ENCODE measurements around the gene KRT12. TPM values are rescaled to one million over a fixed set of nuclear protein-coding genes. Genes with fewer than 3 reads are reported as not detected.

Gene KRT12
- polyA plus RNA-seq, 2 of the 4 experiments (the other 2 are of a cell fraction), result not detected

DNA sequence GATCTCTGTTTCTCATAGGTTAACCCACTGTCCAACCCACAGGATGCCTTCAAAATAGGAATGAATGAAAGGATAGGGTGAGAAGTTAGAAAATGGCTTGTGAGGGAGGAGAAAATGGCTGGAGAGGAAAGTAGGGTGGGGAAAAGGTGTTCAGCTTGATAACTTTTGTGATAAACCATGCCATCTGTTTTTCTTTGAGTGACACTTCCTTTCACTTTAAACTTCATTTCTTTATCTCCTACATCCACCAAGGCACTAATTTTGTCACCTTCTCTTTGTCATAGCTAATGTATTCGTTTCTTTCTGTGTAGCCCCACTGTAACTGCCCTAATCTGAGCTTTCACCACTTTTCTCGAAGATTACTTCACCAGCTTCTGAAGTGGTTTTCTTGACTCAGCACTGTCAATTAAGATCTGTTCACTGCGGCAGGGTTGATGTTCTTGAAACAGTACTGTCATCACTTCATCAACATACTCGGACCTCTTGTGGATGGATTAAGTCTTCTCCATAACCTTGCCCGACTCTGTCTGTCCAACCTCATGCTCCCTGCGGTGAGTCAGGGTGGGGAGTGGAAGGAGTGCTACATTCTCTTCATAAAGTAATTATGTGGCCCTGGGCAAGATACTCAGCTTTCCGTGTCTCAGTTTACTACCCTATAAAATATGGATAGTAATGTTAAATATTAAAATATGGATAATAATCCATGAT lies 39.1 kb downstream of the KRT12 start:
- H3K27ac ChIP-seq, result no peak overlapping the region
- DNase-seq (ENCODE audit: low read depth in 1 of 2, low spot score in 1 of 2), result peak in 1 of 2 experiments; percentile 36
- ChIA-PET CTCF (interaction anchor here (1.3 to 2.1 kb wide), 3 partner anchors 19 to 835 kb away, joined by 4 to 12 read pairs (median 4); no protein-coding TSS in a partner anchor), POLR2A (interaction anchor here (0.7 to 1.1 kb wide), 2 partner anchors 9 to 861 kb away, joined by 3 to 9 read pairs; partner anchors contain the start of gene EIF1)
- FAIRE-seq, result peak; percentile 39
- no peak overlapping the region for H3K4me3 ChIP-seq
- peaks cover 11% of the 10 kb centered on the region for H3K4me1 ChIP-seq
- WGBS (ENCODE audit: missing lambda C conversion rate), result 51% methylated on average over 7 of the region's 7 CpGs
- peak overlapping the region; percentile 31 for H3K4me2 ChIP-seq
- no peaks in the 10 kb centered on the region for H3K9me3 ChIP-seq
- peak; percentile 8 for TF ChIP-seq MAFK (IDR thresholded peaks at IDR 0.05; ENCODE audit: partially characterized antibody)
- TF ChIP-seq RCOR1 (IDR thresholded peaks at IDR 0.05; ENCODE audit: low read depth, low read length), result no peak
- peak; percentile 64 to 67; a peak in 5 of 6 replicates for ATAC-seq

DNA sequence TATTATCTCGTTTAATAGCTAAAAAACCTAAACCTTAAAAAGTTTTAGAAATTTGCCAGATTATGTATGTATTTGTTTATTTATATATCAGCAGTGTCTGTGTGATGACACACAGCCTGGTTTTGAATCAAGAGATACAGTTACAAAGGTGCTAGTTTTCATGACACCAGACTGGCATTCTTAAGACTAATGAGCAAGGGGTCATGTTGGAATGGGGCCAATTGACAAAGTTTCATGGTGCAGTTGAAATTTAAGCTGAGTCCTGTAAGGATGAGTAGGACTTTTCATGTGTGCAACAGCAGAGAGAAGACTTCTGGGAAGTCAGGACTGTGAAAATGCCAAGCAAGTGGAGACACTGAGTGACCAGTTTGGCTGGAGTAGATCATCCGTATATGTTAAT lies 41.4 kb downstream of the KRT12 start:
- no peak overlapping the region for H3K27ac ChIP-seq
- ChIA-PET CTCF (interaction anchor here (0.6 to 1.5 kb wide), 4 partner anchors 31 to 823 kb away, joined by 3 to 7 read pairs (median 4); no protein-coding TSS in a partner anchor), POLR2A (no interaction called here)
- 74% methylated on average over 2 of the region's 2 CpGs for WGBS (ENCODE audit: missing lambda C conversion rate)
- H3K4me1 ChIP-seq, result peaks cover 14% of the 10 kb centered on the region
- ATAC-seq (no peak), FAIRE-seq (no peak), DNase-seq (ENCODE audit: low read depth in 1 of 2, low spot score in 1 of 2) (no peak)
- TF ChIP-seq NR3C1 (IDR thresholded peaks at IDR 0.05) (no peak), EP300 (IDR thresholded peaks at IDR 0.05) (no peak), KDM1A (IDR thresholded peaks at IDR 0.05; ENCODE audit: low read depth) (no peak), EHMT2 (IDR thresholded peaks at IDR 0.05; ENCODE audit: low read depth) (no peak), HMGXB4 (CRISPR knock-in tag; IDR thresholded peaks at IDR 0.05; ENCODE audit: borderline replicate concordance) (no peak), POLR2AphosphoS2 (conservative IDR thresholded peaks at IDR 0.05; ENCODE audit: low read length) (no peak), NPAS2 (CRISPR knock-in tag; IDR thresholded peaks at IDR 0.05; ENCODE audit: borderline replicate concordance) (no peak), JUNB (IDR thresholded peaks at IDR 0.05) (no peak), BCL3 (IDR thresholded peaks at IDR 0.05) (no peak), HEYL (CRISPR knock-in tag; IDR thresholded peaks at IDR 0.05) (no peak), SREBF2 (IDR thresholded peaks at IDR 0.05) (no peak), TFCP2L1 (CRISPR knock-in tag; IDR thresholded peaks at IDR 0.05) (no peak), ELK1 (IDR thresholded peaks at IDR 0.05; ENCODE audit: low read depth, low read length) (no peak), CTCF (IDR thresholded peaks at IDR 0.05) (no peak)
- TF ChIP-seq, protein P1, sequence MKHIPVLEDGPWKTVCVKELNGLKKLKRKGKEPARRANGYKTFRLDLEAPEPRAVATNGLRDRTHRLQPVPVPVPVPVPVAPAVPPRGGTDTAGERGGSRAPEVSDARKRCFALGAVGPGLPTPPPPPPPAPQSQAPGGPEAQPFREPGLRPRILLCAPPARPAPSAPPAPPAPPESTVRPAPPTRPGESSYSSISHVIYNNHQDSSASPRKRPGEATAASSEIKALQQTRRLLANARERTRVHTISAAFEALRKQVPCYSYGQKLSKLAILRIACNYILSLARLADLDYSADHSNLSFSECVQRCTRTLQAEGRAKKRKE (CRISPR knock-in tag; IDR thresholded peaks at IDR 0.05; ENCODE audit: low read depth), result no peak
- no peak overlapping the region for H3K4me3 ChIP-seq
- no peaks in the 10 kb centered on the region for H3K9me3 ChIP-seq
- H3K4me2 ChIP-seq, result no peak overlapping the region
